NB4 (cell line): ENCODE measurements around the gene TMEM38A.

ENCODE experiments used
- CTCF ChIP-seq: IDR thresholded peaks from one replicate; pipeline ENCODE4 v1.5.1; 2012; ENCODE audit warnings: low read depth, low read length
- POLR2A ChIP-seq: IDR thresholded peaks from 2 replicates; pipeline ENCODE4 v1.6.1; 2011; ENCODE audit warnings: mild to moderate bottlenecking; ENCODE audit not compliant: insufficient read length; ENCODE audit errors: extremely low read depth

- TF ChIP-seq POLR2A, result no peak
- TF ChIP-seq CTCF, result no peak
Observed at GRCh38 chr19:16673231-16673630, 12.3 kb downstream of the TMEM38A start.
